Neural progenitor cell (in vitro differentiated cells): ENCODE measurements around the gene RAB20. TPM values are rescaled to one million over a fixed set of nuclear protein-coding genes. Genes with fewer than 3 reads are reported as not detected.

ENCODE experiments used
- DNase-seq: peaks from one replicate; pipeline ENCODE4 v3.0.0-alpha.2; 2016; ENCODE audit warnings: low spot score
- H2AFZ ChIP-seq: fragments of 200-600 bp; sonication (generic); replicated peaks from 2 replicates; pipeline ENCODE4 v1.6.1; 2016; ENCODE audit warnings: antibody characterized with exemption
- H3F3A ChIP-seq: fragments of 200-600 bp; sonication (generic); 2 replicates; pipeline ENCODE4 v1.6.1; 2016; ENCODE audit warnings: antibody characterized with exemption, low read depth
- H3K27ac ChIP-seq: fragments of 200-600 bp; sonication (generic); 2 replicates; pipeline ENCODE4 v1.5.1; 2016; ENCODE audit warnings: mild to moderate bottlenecking
- H3K27me3 ChIP-seq: fragments of 200-600 bp; sonication (generic); 2 replicates; pipeline ENCODE4 v1.6.1; 2016; ENCODE audit warnings: mild to moderate bottlenecking, moderate library complexity
- H3K36me3 ChIP-seq: fragments of 200-600 bp; sonication (generic); 2 replicates; pipeline ENCODE4 v1.5.1; 2016
- H3K4me1 ChIP-seq: fragments of 200-600 bp; sonication (generic); 2 replicates; pipeline ENCODE4 v1.6.1; 2016; ENCODE audit warnings: mixed run types
- H3K4me2 ChIP-seq: fragments of 200-600 bp; sonication (generic); 2 replicates; pipeline ENCODE4 v1.6.1; 2016
- H3K4me3 ChIP-seq: fragments of 200-600 bp; sonication (generic); 2 replicates; pipeline ENCODE4 v1.5.1; 2016
- H3K79me2 ChIP-seq: fragments of 200-600 bp; sonication (generic); 2 replicates; pipeline ENCODE4 v1.6.1; 2016; ENCODE audit warnings: low read depth
- H3K9ac ChIP-seq: fragments of 200-600 bp; sonication (generic); 2 replicates; pipeline ENCODE4 v1.6.1; 2016
- H3K9me3 ChIP-seq: fragments of 200-600 bp; sonication (generic); 2 replicates; pipeline ENCODE4 v1.5.1; 2016; ENCODE audit warnings: low read depth
- H4K20me1 ChIP-seq: fragments of 200-600 bp; sonication (generic); 2 replicates; pipeline ENCODE4 v1.6.1; 2016; ENCODE audit warnings: low read depth
- H3K27ac Mint-ChIP-seq: 3 replicates; pipeline ENCODE4 v1.8.0; 2021; ENCODE audit warnings: mixed read lengths
- H3K27me3 Mint-ChIP-seq: 2 replicates; pipeline ENCODE4 v1.8.0; 2022; ENCODE audit warnings: low read depth, mild to moderate bottlenecking, inconsistent platforms, moderate library complexity, mixed read lengths; ENCODE audit not compliant: insufficient read depth
- H3K36me3 Mint-ChIP-seq: 3 replicates; pipeline ENCODE4 v1.8.0; 2021; ENCODE audit warnings: mixed read lengths
- H3K4me1 Mint-ChIP-seq: 3 replicates; pipeline ENCODE4 v1.8.0; 2021; ENCODE audit warnings: mixed read lengths
- H3K4me3 Mint-ChIP-seq: 3 replicates; pipeline ENCODE4 v1.8.0; 2021; ENCODE audit warnings: mild to moderate bottlenecking, moderate library complexity, mixed read lengths
- H3K9me3 Mint-ChIP-seq: 3 replicates; pipeline ENCODE4 v1.8.0; 2020; ENCODE audit warnings: mixed read lengths
- CTCF ChIP-seq: fragments of 200-600 bp; sonication (generic); IDR thresholded peaks from 2 replicates; pipeline ENCODE4 v1.5.1; 2017; ENCODE audit warnings: antibody characterized with exemption, mild to moderate bottlenecking
- EZH2 ChIP-seq: fragments of 200-600 bp; sonication (generic); IDR thresholded peaks from 2 replicates; pipeline ENCODE4 v1.6.1; 2017; ENCODE audit warnings: antibody characterized with exemption, mild to moderate bottlenecking, moderate library complexity
- EZH2phosphoT487 ChIP-seq: fragments of 200-600 bp; sonication (generic); IDR thresholded peaks from 2 replicates; pipeline ENCODE4 v1.6.1; 2017; ENCODE audit warnings: antibody characterized with exemption
- total RNA-seq: library from RNA; depleted of rRNA; stranded (reverse); fragments of >200 nt; gene quantifications from 2 replicates; pipeline ENCODE4 v1.2.3, GENCODE V29; 2015; ENCODE audit warnings: low replicate concordance

RAB20 gene
- total RNA-seq, 1 donor from 2014 or later = 0.58 TPM

GRCh38 chr13:110593430-110594130 lies 32.1 kb upstream of the RAB20 start:
- Histone ChIP-seq H4K20me1 (no peaks in the 10 kb centered on the region), H3K27ac (no peak overlapping the region), H3K9ac (no peak overlapping the region), H3K4me1 (no peaks in the 10 kb centered on the region), H3K9me3 (no peaks in the 10 kb centered on the region), H3K27me3 (no peaks in the 10 kb centered on the region), H3K4me3 (no peak overlapping the region), H2AFZ (no peak overlapping the region), H3K4me2 (no peak overlapping the region), H3F3A (peaks cover 3% of the 10 kb centered on the region), H3K36me3 (no peaks in the 10 kb centered on the region), H3K79me2 (no peaks in the 10 kb centered on the region)
- TF ChIP-seq EZH2phosphoT487 (no peak), CTCF (peak; percentile 68)
- Mint-ChIP-seq H3K9me3 (no peaks in the 10 kb centered on the region), H3K4me3 (no peak overlapping the region), H3K4me1 (no peaks in the 10 kb centered on the region), H3K27me3 (peaks cover 3% of the 10 kb centered on the region), H3K27ac (peak overlapping the region; percentile 60), H3K36me3 (no peaks in the 10 kb centered on the region)
- peak; percentile 65 for DNase-seq

GRCh38 chr13:110592665-110593064 lies 31.1 kb upstream of the RAB20 start:
- Histone ChIP-seq H3K27me3 (no peaks in the 10 kb centered on the region), H3K9me3 (no peaks in the 10 kb centered on the region), H3K36me3 (no peaks in the 10 kb centered on the region), H3K79me2 (no peaks in the 10 kb centered on the region), H3K4me3 (no peak overlapping the region), H3K4me1 (no peaks in the 10 kb centered on the region), H3K4me2 (no peak overlapping the region), H3F3A (peaks cover 3% of the 10 kb centered on the region), H3K27ac (no peak overlapping the region), H2AFZ (no peak overlapping the region), H3K9ac (no peak overlapping the region), H4K20me1 (no peaks in the 10 kb centered on the region)
- Mint-ChIP-seq H3K4me1 (no peaks in the 10 kb centered on the region), H3K9me3 (no peaks in the 10 kb centered on the region), H3K4me3 (no peak overlapping the region), H3K27ac (no peak overlapping the region), H3K36me3 (no peaks in the 10 kb centered on the region), H3K27me3 (peaks cover 3% of the 10 kb centered on the region)
- TF ChIP-seq EZH2 (no peak), CTCF (no peak), EZH2phosphoT487 (no peak)
- no peak for DNase-seq

GRCh38 chr13:110590577-110590976 lies 29.1 kb upstream of the RAB20 start:
- no peaks in the 10 kb centered on the region for H3K79me2 ChIP-seq
- no peaks in the 10 kb centered on the region for H3K9me3 ChIP-seq
- H3K27me3 Mint-ChIP-seq = peaks cover 6% of the 10 kb centered on the region
- H3K9me3 Mint-ChIP-seq = peaks cover 2% of the 10 kb centered on the region
- peaks cover 3% of the 10 kb centered on the region for H3F3A ChIP-seq
- no peak overlapping the region for H3K27ac Mint-ChIP-seq
- H3K36me3 ChIP-seq = no peaks in the 10 kb centered on the region
- H3K9ac ChIP-seq = no peak overlapping the region
- no peak overlapping the region for H3K27ac ChIP-seq
- H2AFZ ChIP-seq = no peak overlapping the region
- H3K27me3 ChIP-seq = no peaks in the 10 kb centered on the region
- no peak overlapping the region for H3K4me2 ChIP-seq
- H3K36me3 Mint-ChIP-seq = no peaks in the 10 kb centered on the region
- H3K4me3 ChIP-seq = no peak overlapping the region
- no peak overlapping the region for H3K4me3 Mint-ChIP-seq
- H3K4me1 ChIP-seq = no peaks in the 10 kb centered on the region
- TF ChIP-seq EZH2phosphoT487 (no peak), EZH2 (no peak), CTCF (no peak)
- H4K20me1 ChIP-seq = no peaks in the 10 kb centered on the region
- H3K4me1 Mint-ChIP-seq = no peaks in the 10 kb centered on the region
- DNase-seq = no peak
